Left renal cortex interstitium (tissue), 4 donors: Measurements from ENCODE around the gene SPR. TPM values are rescaled to one million over a fixed set of nuclear protein-coding genes. Genes with fewer than 3 reads are reported as not detected.

ENCODE experiments used
- DNase-seq, 4 donors: peaks; one replicate each; pipeline ENCODE4 v3.0.0-alpha.2; 2013; ENCODE audit warnings: low read depth in 4 of 4, low spot score in 2 of 4, missing footprints in 1 of 4
- polyA plus RNA-seq, 4 donors: library from polyadenylated mRNA; unstranded; fragments of 120-200 nt; gene quantifications; one replicate each; pipeline ENCODE4 v1.2.1, GENCODE V29; 2013; ENCODE audit not compliant: insufficient read length in 4 of 4

Gene SPR
- polyA plus RNA-seq, 4 donors, result 10.5 to 12.5 (median 11.7) TPM

- no peak for DNase-seq
Observed at GRCh38 chr2:72914589-72915319, 27.5 kb downstream of the SPR start.

- no peak for DNase-seq
Observed at GRCh38 chr2:72915320-72915906, 28.2 kb downstream of the SPR start.

- no peak for DNase-seq
Observed at GRCh38 chr2:72915907-72916742, 28.9 kb downstream of the SPR start.

- DNase-seq, result no peak
Observed at GRCh38 chr2:72916743-72917137, 29.5 kb downstream of the SPR start.

- DNase-seq, result no peak
Observed at GRCh38 chr2:72917138-72917876, 30.1 kb downstream of the SPR start, which contains the start of gene EMX1. Gene EMX1 (plus strand): TSS chr2:72917519. CDS start chr2:72917853, 334 bp downstream.

GRCh38 chr2:72917877-72918553 lies 30.8 kb downstream of the SPR start:
- DNase-seq, result no peak

GRCh38 chr2:72919414-72920317 lies 32.5 kb downstream of the SPR start:
- DNase-seq, result no peak

GRCh38 chr2:72920318-72921087 lies 33.3 kb downstream of the SPR start:
- no peak for DNase-seq

GRCh38 chr2:72921088-72921851 lies 34.1 kb downstream of the SPR start:
- DNase-seq, result no peak

- no peak for DNase-seq
Observed at GRCh38 chr2:72921853-72922252, 34.6 kb downstream of the SPR start.

- no peak for DNase-seq
Observed at GRCh38 chr2:72923833-72924352, 36.7 kb downstream of the SPR start.

GRCh38 chr2:72924353-72925240 lies 37.4 kb downstream of the SPR start:
- no peak for DNase-seq

- no peak for DNase-seq
Observed at GRCh38 chr2:72925328-72925943, 38.2 kb downstream of the SPR start.

GRCh38 chr2:72926368-72926767 lies 39.2 kb downstream of the SPR start:
- DNase-seq, result no peak

GRCh38 chr2:72926811-72927465 lies 39.7 kb downstream of the SPR start:
- no peak for DNase-seq
